SU-DHL-6 (cell line): ENCODE data around the gene COX5B.
"Not testable (repeated sequence)": the region's sequence is repeated elsewhere in the genome, so short reads cannot be mapped to it uniquely, and the experiment has no call there.

ENCODE experiments used
- H2AFZ ChIP-seq: fragments of 200-600 bp; sonication (generic); 2 replicates; pipeline ENCODE4 v1.6.1; 2014; ENCODE audit warnings: low read depth, mild to moderate bottlenecking, moderate library complexity, mixed read lengths, antibody characterized with exemption, low read length; ENCODE audit not compliant: severe bottlenecking
- H3F3A ChIP-seq: fragments of 200-600 bp; shearing (Covaris generic); 2 replicates; pipeline ENCODE4 v1.6.0; 2016; ENCODE audit warnings: antibody characterized with exemption, mild to moderate bottlenecking; ENCODE audit not compliant: insufficient read depth
- H3K27ac ChIP-seq: fragments of 200-600 bp; sonication (generic); 2 replicates; pipeline ENCODE4 v1.5.1; 2016; ENCODE audit warnings: low read depth, mild to moderate bottlenecking, low read length, moderate library complexity, mixed read lengths
- H3K27me3 ChIP-seq: fragments of 200-600 bp; sonication (generic), shearing (Covaris generic); 2 replicates; pipeline ENCODE4 v1.6.0; 2014; ENCODE audit warnings: mild to moderate bottlenecking, low read length
- H3K36me3 ChIP-seq: fragments of 200-600 bp; sonication (generic); 2 replicates; pipeline ENCODE4 v1.6.1; 2014; ENCODE audit warnings: mild to moderate bottlenecking, low read length, mixed read lengths
- H3K4me2 ChIP-seq: fragments of 300-600, 200-600 bp; shearing (Covaris generic), sonication (generic); 2 replicates; pipeline ENCODE4 v1.6.0; 2014; ENCODE audit warnings: low read length, low read depth, mild to moderate bottlenecking; ENCODE audit not compliant: poor library complexity, severe bottlenecking
- H3K4me3 ChIP-seq: fragments of 200-600 bp; sonication (generic); 2 replicates; pipeline ENCODE4 v1.5.1; 2014; ENCODE audit warnings: antibody characterized with exemption, low read length, mild to moderate bottlenecking, mixed read lengths; ENCODE audit not compliant: insufficient read depth, poor library complexity, severe bottlenecking
- H3K79me2 ChIP-seq: fragments of 200-600 bp; sonication (generic); 2 replicates; pipeline ENCODE4 v1.6.1; 2014; ENCODE audit warnings: mild to moderate bottlenecking, low read length, moderate library complexity; ENCODE audit not compliant: insufficient read depth
- H3K9ac ChIP-seq: fragments of 200-600 bp; sonication (generic); 2 replicates; pipeline ENCODE4 v1.7.0; 2014; ENCODE audit warnings: mild to moderate bottlenecking, low read length
- H3K9me2 ChIP-seq: fragments of 200-600 bp; sonication (generic); replicated peaks from 2 replicates; pipeline ENCODE4 v1.6.1; 2014; ENCODE audit warnings: low read length; ENCODE audit not compliant: insufficient read depth
- H3K9me3 ChIP-seq: fragments of 200-600 bp; sonication (generic); 2 replicates; pipeline ENCODE4 v1.6.1; 2014; ENCODE audit warnings: low read length, mixed read lengths; ENCODE audit not compliant: insufficient read depth
- H4K20me1 ChIP-seq: fragments of 200-600 bp; sonication (generic); 2 replicates; pipeline ENCODE4 v1.6.1; 2014; ENCODE audit warnings: low read depth, mild to moderate bottlenecking, antibody characterized with exemption, low read length, moderate library complexity, mixed read lengths
- EZH2phosphoT487 ChIP-seq: fragments of 200-600 bp; sonication (generic), shearing (Covaris generic); conservative IDR thresholded peaks from 2 replicates; pipeline ENCODE4 v1.6.1; 2018; ENCODE audit warnings: mild to moderate bottlenecking, antibody characterized with exemption, low read length, moderate library complexity, mixed read lengths

Gene COX5B

GRCh38 chr2:97615746-97616145, 30.1 kb upstream of the COX5B start:
- not testable (repeated sequence) for H3K79me2 ChIP-seq, H2AFZ ChIP-seq, H3K9ac ChIP-seq, H3K9me3 ChIP-seq, H3K27ac ChIP-seq, H4K20me1 ChIP-seq, H3K27me3 ChIP-seq, H3K4me2 ChIP-seq, H3F3A ChIP-seq, H3K9me2 ChIP-seq, H3K36me3 ChIP-seq, H3K4me3 ChIP-seq

DNA sequence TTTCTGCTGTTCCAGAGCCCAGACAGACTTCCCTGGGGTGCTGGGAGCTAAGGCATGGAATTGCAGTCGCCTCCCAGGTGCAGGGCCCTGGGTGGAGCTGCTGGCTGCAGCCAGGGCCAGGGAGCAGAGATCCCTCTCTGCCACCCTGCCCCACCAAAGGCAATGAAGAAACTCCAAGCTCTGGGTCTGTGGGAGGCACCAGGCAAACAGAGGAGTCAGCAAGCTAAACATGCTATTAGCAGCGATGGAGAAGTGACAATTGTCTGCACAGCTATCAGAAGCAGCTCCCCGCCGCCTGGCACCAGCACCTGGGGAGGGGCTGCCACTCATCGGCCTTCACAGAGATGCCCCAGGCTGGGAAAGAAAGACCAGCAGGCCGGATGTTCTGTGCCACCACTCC, 28.0 kb upstream of the COX5B start:
- Histone ChIP-seq H3K9me3 (no peaks in the 10 kb centered on the region), H3K79me2 (no peaks in the 10 kb centered on the region), H3K9ac (no peak overlapping the region), H3F3A (no peaks in the 10 kb centered on the region), H3K9me2 (no peaks in the 10 kb centered on the region), H3K27me3 (no peaks in the 10 kb centered on the region), H3K4me3 (no peak overlapping the region), H4K20me1 (no peaks in the 10 kb centered on the region), H3K27ac (no peak overlapping the region), H3K4me2 (no peak overlapping the region), H2AFZ (no peak overlapping the region), H3K36me3 (no peaks in the 10 kb centered on the region)
- TF ChIP-seq EZH2phosphoT487: no peak

- not testable (repeated sequence) for H2AFZ ChIP-seq
Observed at GRCh38 chr2:97618939-97619827, 26.7 kb upstream of the COX5B start.

GRCh38 chr2:97620492-97620891, 25.4 kb upstream of the COX5B start:
- not testable (repeated sequence) for H3K9me2 ChIP-seq, H3K79me2 ChIP-seq, H3K4me2 ChIP-seq, H3K27me3 ChIP-seq, H3K9ac ChIP-seq, H2AFZ ChIP-seq, H3K27ac ChIP-seq, H3F3A ChIP-seq, H4K20me1 ChIP-seq, H3K4me3 ChIP-seq, H3K9me3 ChIP-seq, H3K36me3 ChIP-seq

More at GRCh38 chr2:97618939-97619827, 26.7 kb upstream of the COX5B start:
- H3K4me3 ChIP-seq, H3K27me3 ChIP-seq, H3K9me3 ChIP-seq, H4K20me1 ChIP-seq, H3K79me2 ChIP-seq, H3K9me2 ChIP-seq, H3F3A ChIP-seq, H3K27ac ChIP-seq, H3K4me2 ChIP-seq, H3K36me3 ChIP-seq, H3K9ac ChIP-seq: not testable (repeated sequence)

- H3K4me3 ChIP-seq, H3K79me2 ChIP-seq, H3F3A ChIP-seq, H3K9me2 ChIP-seq, H3K27me3 ChIP-seq, H3K27ac ChIP-seq, H3K9me3 ChIP-seq, H3K9ac ChIP-seq, H3K4me2 ChIP-seq, H4K20me1 ChIP-seq, H3K36me3 ChIP-seq, H2AFZ ChIP-seq: not testable (repeated sequence)
Observed at GRCh38 chr2:97622976-97623375, 22.9 kb upstream of the COX5B start.

DNA sequence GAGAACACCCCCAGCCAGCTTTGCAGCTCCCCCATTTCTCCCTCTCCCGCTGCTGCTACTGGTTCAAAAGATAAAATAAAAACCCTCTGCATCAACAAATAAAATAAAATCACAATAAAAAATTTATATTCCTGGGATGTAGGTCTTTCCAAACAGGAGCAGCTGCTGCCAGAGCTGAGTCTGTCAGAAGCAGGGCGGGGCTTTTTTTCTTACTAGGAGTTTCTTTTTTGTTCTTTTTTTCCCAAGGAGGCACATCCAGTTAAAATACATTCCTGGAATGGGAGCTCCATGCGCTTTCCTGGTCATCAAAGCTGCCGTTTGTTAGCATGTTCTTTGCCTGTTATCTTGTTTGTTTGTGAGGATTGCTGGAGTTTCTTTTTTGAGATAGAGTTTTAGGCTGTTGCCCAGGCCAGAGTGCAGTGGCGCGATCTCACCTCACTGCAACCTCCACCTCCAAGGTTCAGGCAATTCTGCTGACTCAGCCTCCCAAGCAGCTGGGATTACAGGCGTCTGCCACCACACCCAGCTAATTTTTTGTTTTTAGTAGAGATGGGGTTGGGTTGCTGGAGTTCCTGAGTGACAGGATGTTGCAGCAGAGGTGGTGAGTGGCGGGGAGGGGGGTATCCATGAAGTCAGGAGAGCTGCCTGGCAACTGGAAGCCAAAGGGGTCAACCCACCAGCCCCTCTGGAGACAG, 20.4 kb upstream of the COX5B start:
- not testable (repeated sequence) for H3K4me3 ChIP-seq, H3K4me2 ChIP-seq, H3K79me2 ChIP-seq, H3K27me3 ChIP-seq, H2AFZ ChIP-seq, H3K36me3 ChIP-seq, H3F3A ChIP-seq, H3K9ac ChIP-seq, H3K9me2 ChIP-seq, H4K20me1 ChIP-seq, H3K27ac ChIP-seq, H3K9me3 ChIP-seq

DNA sequence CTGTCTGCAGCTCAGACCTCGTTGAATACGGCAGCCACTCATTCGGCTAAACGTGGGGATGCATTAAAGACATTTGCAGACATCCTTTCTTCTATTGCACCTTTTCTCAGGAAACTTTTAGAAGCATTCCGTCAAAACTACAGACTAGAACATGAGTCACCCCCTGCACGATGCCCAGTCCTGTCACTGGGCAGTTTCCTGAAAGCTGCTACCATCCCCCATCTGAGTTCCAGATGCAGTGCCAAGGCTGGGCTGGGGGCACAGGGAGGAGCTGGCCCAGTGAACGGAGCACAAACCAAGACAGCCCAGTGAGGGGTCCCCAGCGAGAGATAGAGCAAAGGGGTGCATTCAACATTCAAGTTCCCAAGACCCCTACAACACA, 19.8 kb upstream of the COX5B start:
- H3K27me3 ChIP-seq, H2AFZ ChIP-seq, H3K4me3 ChIP-seq, H3K9ac ChIP-seq, H3K9me2 ChIP-seq, H3K79me2 ChIP-seq, H3K27ac ChIP-seq, H4K20me1 ChIP-seq, H3K36me3 ChIP-seq, H3K4me2 ChIP-seq, H3F3A ChIP-seq, H3K9me3 ChIP-seq: not testable (repeated sequence)
